Putamen (tissue), 1 donor: Measurements from ENCODE around the gene PTPRE.
"Not testable (repeated sequence)": the region's sequence is repeated elsewhere in the genome, so short reads cannot be mapped to it uniquely, and the experiment has no call there.

Source experiments
- DNase-seq: peaks from one replicate; pipeline ENCODE4 v3.0.0-alpha.2; 2016; ENCODE audit warnings: low spot score

Gene PTPRE

DNA sequence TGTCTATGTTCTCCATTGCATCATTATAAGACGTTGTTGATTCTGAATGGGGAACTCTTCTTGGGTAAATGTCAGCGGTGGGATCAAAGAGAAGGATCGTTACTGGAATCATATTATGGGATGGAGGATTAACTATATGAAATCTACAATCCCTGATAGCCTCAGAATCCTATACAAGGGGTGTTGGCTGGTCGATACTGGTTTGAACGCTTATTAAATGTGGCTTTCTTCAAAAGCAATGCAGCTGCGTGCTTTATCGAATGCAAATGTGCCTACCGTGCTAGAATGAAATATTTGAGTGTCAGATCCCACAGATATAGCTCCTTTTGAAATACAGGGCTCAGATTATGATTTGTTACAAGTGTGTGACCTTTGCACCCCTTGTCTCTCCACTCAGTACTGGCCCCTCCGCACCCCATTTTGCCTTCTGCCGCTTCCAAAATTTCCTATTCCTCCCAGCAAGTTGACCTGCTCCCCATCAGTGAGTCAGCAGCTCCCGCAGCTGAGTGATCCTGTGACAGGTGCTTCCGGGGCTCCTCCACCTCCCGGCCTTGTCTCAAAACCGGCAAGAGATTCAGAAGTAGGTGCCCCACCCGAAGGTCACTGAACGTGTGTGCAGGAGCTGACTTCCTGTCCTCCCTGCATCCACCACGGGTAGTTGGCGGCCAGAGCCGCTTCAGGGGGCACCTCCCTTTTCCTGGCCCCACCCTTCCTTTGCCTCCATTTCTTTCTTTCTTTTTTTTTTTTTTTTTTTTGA lies 76.6 kb downstream of the PTPRE start:
- no peak for DNase-seq

DNA sequence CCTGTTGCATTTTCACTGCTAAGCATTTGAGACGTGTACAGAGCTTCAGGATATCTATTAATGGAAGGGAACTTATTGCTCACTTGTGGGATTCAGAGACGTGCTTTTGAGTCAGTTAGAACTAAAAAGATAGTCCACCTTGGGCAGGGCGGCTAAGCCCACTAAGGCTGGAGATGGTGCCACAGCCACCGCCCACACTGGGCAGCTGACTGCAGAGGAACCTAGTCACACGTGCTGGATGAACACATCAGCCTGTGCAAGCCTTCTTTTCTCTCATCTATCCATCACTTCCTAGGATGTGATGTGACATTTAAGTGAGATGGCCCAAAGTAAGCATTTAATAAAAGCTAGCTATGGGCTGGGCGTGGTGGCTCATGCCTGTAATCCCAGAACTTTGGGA lies 78.0 kb downstream of the PTPRE start:
- no peak for DNase-seq

DNA sequence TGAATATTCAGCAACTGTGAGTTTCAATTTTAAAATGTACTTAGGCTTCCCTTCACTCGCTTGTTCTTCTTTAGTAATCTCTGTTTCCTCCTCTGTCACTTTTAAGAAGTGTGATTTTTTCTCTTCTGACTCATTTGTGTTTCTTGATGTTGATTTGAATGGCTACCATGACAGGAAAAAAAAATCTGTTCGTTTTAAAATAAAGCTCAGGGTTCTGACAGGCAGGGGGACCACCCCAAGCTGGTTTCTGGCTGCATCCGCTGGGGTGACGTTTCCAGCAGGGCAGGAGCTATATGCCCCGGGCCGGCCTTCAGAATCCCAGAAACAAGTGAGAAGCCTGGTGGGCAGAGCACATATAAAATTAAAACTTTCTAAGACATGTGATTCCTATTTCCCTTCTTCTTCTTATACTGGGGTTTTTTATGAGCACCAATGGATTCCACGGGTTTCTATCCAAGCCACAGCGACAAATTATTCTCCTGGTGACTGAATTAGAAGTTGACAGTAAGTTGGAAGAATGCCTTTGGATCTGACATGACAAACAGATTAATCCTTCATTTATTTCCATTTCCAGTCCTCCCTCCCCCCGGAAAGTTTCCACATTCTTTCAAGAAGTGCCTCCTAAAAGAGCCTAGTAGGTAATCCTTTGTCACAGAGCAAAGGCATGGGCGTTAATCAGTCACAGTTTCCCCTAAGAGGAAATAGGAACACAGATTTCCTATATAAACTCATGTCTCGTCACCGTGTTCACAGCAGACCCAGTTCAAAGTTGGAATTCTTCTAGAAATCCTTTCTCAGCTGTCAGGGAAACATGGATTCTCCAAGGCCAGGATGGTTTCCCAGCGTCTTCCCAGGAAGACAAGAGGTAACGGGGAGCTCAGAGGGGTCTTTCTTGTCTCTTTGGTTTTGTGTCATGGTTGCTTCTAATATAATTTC lies 79.9 kb downstream of the PTPRE start:
- no peak for DNase-seq

DNA sequence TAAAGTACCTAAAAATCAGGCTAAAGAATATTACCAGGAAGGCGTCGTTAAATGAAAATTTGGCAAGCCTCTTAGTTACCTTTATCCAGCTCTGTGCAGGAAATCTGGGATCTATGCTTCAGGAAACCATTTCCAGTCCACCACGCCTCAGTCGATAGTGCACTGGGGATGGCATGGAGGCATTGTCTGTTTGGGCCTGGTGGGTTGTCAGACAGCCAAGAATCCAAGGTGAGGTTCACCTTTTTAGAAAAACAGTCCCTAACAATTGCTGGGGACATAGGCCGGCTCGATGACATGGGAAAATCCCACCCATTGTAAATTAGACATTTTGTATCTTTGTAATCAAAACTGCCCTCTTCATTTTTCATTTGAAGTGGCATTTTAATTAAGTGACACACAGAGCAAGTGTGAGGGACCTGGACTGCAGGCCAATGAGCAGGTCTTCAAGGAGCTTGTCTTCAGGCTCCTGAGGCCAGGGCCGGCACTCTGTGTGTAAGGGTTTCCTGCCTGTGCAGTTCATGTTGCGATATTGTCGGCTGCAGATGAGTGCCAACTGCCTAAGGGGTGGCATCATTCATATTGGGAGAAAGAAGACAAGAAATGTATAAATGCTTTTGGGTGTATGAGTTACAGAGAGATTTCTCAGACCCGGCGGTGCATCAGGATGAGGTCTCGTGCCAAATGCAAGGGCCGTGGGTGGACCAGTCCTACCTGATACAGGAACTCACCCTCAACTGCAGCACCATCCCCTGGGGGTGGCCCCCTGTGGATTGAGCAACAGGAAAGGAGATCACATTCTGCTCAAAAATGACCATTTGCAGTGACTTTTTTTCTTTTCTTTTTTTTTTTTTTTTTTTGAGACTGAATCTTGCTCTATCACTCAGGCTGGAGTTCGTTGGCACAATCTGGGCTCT lies 80.8 kb downstream of the PTPRE start:
- no peak for DNase-seq

DNA sequence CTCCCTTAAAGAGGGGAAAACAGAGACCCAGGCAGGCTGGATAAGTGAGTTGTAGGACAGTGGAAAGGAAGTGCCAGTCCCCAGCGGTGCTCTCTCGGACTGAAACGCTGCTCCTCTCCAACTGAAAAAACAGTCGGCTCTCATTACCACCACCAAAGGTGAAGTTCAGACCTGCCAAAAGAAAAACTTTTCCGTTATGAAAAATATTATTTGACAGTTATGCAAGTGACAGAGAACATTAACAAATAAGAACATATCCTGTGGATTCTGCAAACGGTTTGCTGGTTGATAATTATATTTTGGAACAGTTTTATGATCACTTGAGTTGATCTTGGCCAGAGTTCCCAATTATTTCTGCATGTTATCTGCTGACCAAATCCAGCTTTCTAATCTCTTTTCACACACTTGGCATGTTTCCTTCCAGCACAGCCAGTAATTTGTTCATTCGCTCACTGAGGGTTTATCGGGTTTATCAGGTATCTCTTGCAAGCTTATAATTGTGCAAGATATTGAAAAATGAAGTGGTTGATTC lies 82.6 kb downstream of the PTPRE start:
- DNase-seq = no peak

DNA sequence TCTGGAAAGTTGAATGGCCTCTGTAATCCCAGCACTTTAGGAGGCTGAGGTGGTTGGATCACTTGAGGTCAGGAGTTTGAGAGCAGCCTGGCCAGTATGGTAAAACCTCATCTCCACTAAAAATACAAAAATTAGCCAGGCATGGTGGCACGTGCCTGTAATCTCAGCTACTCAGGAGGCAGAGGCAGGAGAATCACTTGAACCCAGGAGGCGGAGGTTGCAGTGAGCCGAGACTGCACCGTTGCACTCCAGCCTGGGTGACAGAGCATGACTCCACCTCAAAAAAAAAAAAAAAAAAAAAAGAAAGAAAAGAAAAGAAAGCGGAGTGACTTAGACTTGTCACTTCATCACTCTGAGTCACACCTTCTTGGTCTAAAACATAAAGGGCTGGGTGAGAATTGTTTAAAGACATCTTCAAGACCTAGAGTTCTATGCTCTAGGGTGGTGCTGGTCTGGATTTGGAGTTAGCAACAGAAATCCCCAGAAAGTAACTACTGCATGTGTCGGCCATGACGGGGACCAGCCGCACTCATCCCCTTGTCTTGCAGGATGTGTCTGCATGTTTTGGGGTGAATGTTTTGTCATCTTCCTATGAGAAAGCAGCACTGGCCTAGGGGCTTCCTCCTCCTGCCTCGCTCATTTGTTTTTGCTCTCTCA lies 83.4 kb downstream of the PTPRE start:
- not testable (repeated sequence) for DNase-seq

DNA sequence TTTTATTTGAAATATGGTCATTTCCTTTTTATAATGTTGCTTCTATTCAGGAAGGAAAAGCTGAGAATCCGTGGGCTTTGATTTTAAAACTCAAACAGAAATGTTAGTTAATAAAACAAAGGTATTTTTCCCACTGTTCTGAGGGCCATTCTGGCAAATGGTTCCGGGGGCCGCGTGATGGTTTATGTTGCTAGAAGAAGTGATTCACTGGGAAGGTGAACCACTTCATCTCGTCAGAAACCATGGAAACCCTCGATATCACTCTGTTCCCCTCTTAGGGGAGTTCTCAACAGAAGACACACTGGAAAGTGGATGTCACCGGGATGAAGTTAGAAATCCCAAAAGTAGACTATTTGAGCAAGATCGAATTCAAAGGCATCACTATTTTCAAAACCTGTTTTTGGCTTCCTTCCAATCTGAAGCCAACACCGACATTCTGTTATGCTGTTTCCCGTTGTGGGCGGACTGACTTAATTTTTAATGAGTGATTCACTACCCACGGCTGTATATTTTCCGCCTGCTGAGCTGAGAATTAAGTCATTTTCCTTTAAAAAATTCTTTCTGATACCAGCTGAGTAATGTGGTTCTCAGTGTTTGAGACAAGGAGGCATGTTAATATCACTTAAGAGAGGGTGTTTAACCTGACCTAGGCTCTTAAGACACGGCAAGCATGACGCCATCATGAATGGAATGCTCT lies 84.1 kb downstream of the PTPRE start:
- DNase-seq = peak; percentile 72

DNA sequence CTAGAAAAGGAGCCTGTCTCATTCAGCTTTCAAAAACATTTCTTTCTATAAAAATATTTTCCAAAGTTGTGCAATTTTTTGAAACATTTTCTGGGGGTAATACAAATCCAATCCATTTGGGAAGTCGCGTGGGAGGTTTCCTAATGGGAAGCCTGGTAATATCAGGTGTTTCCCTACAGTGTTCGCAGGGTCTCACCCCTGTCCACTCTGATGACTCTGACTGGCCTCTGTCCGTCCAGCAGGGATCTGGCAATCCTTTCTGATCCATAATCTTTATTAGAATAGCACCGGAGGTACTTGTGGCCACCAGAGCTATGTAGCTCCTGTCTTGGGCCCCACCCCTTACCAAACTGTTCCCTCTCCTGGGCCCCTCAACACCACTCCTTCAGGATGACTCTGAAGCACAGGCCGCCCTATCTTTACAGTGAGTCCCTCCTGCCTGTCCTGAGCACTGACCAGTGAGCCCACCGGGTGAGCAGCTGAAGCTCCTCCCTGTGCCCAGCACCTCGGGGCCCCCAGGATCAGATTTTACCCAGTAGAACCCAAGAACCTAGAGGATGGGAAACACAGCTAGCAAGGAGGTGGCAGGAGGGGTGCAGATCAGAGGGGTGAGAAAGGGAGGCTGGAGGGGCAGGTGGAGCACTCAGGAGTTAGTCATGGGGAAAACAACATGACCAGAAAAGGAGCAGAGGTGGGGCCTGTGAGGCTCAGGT lies 84.8 kb downstream of the PTPRE start:
- no peak for DNase-seq

DNA sequence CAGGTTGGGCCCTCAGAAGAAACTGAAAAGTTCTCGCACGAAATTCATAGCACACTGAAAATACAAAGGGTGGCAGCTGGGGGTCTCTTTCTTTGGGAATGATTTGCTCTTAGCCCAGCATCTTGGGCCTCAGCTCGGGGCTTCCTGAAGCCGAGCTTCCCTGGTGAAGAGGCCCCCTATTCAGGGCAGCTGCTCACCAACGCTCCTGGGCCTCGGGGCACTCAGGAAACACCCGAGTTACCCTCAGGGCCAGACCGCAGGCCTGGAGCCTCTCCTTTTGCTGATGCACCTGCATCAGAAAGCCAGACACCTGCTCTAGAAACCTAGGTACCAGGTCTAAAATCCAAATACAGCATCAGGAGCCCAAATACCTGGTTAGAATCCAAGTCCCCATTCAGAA lies 85.5 kb downstream of the PTPRE start:
- no peak for DNase-seq

DNA sequence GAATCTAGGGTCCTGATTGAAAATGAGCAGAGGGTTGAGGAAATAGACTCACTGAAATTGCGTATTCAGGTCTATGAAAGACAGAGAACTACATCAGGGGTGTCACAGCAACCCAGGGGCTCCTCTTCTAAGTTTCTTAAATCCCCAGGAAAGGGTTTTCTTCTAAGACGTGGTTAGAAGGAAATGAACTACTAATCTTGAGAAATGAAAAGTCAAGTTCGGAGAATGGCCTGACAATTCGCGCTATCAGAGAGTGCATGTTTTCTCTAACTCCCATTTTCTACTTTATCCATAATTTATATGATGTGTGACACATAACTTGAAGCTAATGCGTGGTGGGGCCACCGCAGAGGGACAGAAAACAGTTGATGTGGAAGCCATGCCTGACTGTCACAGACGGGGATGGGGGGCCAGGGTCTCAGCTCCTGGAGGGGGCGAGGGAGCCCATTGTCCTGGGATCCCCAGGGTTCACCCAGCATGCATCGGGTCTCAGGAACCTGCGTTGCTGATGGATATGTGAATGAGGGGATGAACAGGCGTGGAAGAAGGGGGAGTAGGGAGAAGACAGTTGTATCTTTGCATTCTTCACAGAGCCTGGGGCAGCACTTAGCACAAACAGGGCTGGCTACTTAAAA lies 86.3 kb downstream of the PTPRE start:
- no peak for DNase-seq

DNA sequence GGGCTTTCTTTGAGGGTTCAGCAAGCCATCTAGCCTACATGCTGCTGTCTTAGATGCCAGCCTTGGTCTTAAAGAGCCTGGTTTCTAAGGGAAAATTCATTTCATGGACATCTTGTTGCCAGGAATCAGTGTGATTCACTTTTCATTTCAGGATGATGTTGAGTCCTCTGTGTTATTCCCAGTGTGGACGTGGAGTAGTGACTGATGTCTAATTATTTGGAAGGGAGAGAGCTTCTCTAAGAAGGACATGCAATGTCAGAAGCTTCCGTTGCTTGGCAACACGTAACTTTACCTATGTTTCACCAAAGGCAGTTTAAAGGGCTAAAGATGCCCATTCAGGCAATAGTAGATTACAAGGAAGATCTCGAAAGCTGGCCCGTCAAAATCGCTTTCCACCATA lies 89.0 kb downstream of the PTPRE start:
- DNase-seq = no peak

DNA sequence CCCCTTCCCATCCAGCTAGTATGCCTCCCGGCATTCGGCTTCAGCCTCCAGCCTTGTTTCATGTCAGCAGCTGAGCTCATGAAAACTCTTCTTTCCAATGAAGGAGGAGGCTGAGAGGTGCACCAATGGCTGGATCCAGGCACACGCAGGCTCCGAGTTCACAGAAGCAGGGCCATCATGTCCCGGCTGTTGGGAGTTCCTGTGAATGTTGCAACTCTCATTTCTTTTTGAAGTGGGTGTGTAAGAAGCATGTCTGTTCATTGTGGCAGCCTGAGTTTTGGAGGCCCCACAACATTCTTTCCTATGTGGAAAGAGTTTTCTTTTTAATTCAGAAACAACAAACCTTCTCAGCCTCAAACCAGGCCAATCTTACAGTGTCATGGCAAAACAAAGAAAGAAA lies 89.7 kb downstream of the PTPRE start:
- DNase-seq = no peak

DNA sequence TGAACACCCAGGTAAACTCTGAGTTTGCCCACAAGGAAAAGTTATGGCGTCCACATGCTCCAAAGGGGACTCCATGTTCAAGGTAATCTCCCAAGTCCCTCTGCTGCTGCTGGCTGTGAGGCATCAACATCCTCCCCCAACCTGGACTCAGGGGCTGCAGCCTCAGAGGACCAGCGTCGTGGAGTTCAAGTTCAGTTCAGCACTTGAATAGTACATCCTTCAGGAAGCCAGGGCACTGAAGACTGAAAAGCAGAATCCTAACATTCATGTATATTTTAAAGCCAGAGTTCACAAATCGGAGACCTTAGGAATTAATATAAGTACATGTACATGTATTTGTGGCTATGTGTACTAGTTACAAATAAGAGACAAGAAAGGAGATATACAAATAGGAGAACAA lies 90.4 kb downstream of the PTPRE start:
- no peak for DNase-seq

DNA sequence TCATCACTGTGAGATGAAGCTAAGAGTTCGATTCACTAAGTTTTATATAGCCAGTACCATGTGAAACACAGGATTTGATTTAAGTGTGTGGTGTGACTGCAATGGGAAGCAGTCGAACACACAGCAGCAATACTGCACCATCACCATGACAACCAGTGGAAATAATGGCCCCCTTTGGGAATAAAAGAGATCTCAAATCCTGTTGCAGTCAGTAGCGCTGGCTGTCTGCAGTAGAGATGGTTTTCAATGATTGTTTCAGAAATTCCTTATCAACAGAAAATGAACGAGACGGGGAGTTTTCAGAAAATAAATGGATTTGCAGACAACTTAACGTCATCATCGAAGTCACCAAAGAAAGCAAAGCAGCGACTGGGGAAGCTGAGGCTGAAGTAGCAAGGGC lies 91.0 kb downstream of the PTPRE start:
- peak; percentile 65 for DNase-seq

DNA sequence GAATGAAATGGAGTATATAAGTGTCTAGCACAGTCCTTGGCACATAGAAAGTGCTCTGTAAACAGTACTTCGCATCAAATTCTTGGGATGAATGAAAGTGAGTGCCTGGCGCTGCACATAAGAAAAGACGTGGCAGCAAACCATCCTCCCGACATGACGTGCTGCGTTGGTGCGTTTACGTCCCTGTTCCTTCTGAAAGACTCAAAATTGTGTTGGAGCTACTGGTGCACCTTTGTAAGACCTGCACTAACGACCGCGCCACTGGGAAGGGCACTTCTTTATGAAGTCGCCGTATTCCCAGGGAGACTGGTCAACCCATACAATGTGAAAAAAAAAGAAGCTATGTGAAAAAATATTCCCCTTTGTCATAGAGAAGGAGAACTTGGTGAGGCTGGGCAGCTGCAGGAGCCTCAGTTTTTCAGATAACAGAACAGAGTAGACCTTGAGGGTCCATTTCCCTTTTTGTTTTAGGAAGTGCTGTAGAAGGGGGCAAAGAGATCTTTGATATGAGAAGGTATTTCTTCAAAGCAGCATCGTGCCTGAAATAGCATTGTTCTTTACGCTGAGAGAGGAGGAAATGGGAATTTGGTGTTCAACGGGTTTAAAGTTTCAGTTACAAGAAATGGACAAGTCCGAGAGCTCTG lies 91.7 kb downstream of the PTPRE start:
- no peak for DNase-seq

DNA sequence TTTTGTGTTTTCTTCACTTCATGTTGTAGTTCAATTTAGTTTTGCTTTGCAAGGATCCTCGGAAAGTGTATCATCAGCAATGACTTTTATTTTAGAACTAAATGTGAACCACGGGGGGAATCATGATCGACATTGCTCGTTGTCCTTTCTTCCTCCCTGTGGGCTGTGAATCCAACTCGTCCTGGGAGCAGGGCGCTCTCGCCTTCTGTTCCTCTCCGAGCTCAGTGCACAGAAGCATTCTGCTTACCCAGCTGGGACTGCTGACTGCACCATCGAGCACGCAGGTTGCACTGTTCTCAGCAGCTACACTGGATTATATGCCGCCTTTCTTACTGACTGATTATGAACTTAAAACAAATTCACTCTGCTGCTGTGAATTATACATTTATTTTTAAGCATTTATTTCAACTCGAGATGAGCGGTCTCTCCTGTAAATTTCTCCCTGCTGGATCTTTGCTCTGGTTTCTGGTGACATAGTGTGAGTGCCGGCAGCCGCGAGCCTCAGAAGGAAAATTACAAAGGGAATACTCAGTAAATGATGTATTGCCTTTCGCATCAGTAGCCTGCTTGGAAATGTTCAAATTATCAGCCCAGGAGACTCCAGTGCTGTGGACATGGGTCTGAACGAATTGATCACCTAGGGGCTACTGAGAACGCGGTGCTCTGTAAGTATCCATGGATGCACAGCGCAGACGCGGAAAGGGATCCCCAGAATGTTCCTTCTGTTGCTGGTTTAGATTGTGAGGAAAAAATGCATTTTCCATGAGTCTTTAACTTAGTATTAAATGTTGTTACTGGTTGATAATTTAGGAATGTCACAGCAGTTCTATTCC lies 92.6 kb downstream of the PTPRE start:
- peak; percentile 66 for DNase-seq

DNA sequence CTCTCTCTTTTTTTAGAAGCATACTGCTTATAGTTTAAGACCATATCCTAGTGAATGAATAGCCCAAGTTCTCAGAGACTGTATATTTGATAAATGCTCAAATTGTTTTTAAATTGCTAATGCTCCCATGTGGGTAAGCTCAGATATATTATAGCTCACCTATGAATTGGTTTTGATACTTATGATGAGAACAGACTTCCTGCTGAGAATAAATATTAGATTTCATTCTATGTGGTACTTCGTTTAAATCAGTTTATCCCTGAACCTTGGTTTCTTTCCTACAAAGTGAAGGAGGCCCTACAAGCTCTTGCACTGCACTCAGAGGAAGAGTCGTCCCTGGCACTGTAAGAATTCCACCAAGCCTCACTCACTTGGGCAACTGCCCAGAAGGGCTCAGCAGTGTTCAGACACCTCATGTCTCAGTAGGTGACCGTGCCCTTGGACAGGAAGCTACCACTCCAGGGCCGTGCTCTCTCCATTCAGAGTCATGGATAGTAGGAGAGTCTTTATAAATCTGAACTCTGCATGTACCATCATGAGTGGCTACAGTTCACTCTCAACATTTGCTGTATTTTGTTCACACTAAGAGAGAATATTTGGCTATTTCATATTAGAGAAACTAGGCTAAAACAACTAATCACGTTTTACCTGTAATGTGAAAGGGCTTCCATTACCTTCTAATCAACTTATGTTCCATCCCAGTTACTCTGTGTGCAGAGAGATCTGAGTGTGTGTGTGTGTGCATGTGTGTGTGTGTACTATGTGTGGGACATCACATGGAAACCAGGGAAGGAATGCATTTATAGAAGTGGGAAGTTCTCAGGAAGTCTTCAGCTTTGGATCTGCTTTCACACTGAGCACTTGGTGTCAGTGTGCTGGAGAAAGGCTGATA lies 93.8 kb downstream of the PTPRE start:
- no peak for DNase-seq
